Colonic mucosa (tissue), 4 donors: ENCODE data around the gene MLC1. TPM values are rescaled to one million over a fixed set of nuclear protein-coding genes. Genes with fewer than 3 reads are reported as not detected.

Source experiments
- DNase-seq: peaks from one replicate; pipeline ENCODE4 v3.0.0-alpha.2; 2020
- H3K27ac ChIP-seq: fragments of 200-600 bp; one replicate; pipeline ENCODE4 v1.8.0; 2021
- H3K27me3 ChIP-seq: fragments of 200-600 bp; one replicate; pipeline ENCODE4 v1.8.0; 2021
- H3K36me3 ChIP-seq: fragments of 200-600 bp; one replicate; pipeline ENCODE4 v1.8.0; 2021
- H3K4me1 ChIP-seq: fragments of 200-600 bp; one replicate; pipeline ENCODE4 v1.8.0; 2021; ENCODE audit warnings: mild to moderate bottlenecking
- H3K4me3 ChIP-seq: fragments of 200-600 bp; one replicate; pipeline ENCODE4 v1.8.0; 2021
- H3K9ac ChIP-seq, 2 donors: one replicate each; pipeline ENCODE4 v1.7.0; 2013; ENCODE audit warnings: control low read depth in 2 of 2, low read depth in 2 of 2, low read length in 2 of 2
- H3K9me3 ChIP-seq: fragments of 200-600 bp; one replicate; pipeline ENCODE4 v1.8.0; 2021
- intact Hi-C: fragments of 100-400 bp; cut with DNase I; formaldehyde crosslinking; loops from one replicate; pipeline ENCODE4 v1.14.1; 2022
- total RNA-seq, 2 donors: library from RNA; stranded (reverse); fragmentation: NEBNext Ultra II Directional in 1 of 2; extraction: Animal tissue kit (Norgen Biotek cat#: 25700) in 1 of 2; gene quantifications; one replicate each; pipeline ENCODE4 v1.2.1, GENCODE V29; 2021
- TF ChIP-seq, protein P1 (sequence below): fragments of 200-600 bp; IDR thresholded peaks from one replicate; pipeline ENCODE4 v1.8.0; 2022; ENCODE audit warnings: antibody characterized with exemption, mild to moderate bottlenecking
- donor health status: healthy.
- donor health status: DM: no; HTN: no; CAD: no.
- donor health status: DM: no; HTN: no; CAD: no.

The MLC1 gene
- total RNA-seq, 2 donors from 2014 or later: not detected

DNA sequence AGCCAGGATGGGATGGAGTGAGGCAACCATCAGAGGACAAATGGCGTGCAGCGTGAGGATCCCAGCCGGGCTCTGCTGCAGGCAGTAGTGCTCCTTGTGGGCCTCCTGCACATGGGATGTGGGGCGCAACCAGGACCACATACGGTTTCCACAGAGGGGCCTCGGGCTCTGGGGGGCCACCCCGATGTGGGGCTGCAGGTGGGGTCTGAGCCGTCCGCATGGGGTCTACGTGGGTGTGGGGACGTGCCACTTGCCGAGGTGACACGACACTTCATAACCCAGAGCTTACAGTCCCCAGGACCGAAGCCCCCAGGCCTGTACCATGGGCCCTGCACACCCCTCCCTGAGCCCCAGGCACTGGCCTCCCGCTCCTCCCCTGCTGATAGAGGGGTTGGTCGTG is 37.9 kb downstream of the MLC1 start:
- no peak overlapping the region for H3K27ac ChIP-seq
- H3K27me3 ChIP-seq: no peaks in the 10 kb centered on the region
- no peaks in the 10 kb centered on the region for H3K4me1 ChIP-seq
- TF ChIP-seq, protein P1, sequence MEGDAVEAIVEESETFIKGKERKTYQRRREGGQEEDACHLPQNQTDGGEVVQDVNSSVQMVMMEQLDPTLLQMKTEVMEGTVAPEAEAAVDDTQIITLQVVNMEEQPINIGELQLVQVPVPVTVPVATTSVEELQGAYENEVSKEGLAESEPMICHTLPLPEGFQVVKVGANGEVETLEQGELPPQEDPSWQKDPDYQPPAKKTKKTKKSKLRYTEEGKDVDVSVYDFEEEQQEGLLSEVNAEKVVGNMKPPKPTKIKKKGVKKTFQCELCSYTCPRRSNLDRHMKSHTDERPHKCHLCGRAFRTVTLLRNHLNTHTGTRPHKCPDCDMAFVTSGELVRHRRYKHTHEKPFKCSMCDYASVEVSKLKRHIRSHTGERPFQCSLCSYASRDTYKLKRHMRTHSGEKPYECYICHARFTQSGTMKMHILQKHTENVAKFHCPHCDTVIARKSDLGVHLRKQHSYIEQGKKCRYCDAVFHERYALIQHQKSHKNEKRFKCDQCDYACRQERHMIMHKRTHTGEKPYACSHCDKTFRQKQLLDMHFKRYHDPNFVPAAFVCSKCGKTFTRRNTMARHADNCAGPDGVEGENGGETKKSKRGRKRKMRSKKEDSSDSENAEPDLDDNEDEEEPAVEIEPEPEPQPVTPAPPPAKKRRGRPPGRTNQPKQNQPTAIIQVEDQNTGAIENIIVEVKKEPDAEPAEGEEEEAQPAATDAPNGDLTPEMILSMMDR: no peak
- DNase-seq: no peak
- intact Hi-C loops: no loop called here
- H3K9ac ChIP-seq: no peak overlapping the region
- no peak overlapping the region for H3K4me3 ChIP-seq
- no peaks in the 10 kb centered on the region for H3K9me3 ChIP-seq
- no peaks in the 10 kb centered on the region for H3K36me3 ChIP-seq

DNA sequence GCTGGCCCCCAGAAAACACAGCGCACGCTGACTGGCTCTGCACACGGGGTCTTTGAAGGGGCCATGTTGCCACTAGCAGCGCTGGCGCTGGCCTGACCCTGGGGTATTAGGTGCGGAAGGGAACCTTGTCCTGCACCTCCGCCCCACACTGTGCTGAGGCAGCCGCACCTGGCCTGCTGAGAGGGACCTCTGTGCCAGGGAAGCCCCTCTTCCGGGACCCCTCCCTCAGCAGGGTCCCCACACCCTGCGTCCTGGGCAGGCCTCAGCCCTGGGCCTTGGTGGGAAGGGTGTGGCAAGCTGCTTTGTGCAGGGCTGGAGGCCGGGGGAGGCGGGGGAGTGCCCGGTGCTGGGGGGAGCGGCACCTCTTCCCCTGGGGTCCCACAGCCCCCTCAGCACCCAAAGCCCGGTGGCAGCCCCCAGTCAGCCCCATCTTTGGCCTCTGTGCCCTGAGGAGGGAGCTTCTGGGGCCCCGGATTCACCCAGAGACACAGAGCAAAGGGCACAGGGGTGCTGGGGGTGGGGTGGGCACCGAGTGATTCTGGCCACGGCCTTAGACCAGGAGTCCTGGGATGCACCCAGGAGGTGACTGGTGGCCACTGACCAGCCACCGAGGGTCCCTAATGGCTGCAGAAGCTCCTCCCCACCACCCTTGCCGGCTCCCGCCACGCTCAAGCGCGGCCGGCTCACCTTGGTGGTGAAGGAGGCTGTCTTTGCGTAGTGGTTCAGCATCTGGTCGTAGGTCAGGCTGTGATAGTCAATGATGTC is 38.6 kb downstream of the MLC1 start:
- H3K9ac ChIP-seq: no peak overlapping the region
- intact Hi-C loops: no loop called here
- H3K36me3 ChIP-seq: no peaks in the 10 kb centered on the region
- no peak overlapping the region for H3K4me3 ChIP-seq
- no peaks in the 10 kb centered on the region for H3K9me3 ChIP-seq
- no peak for DNase-seq
- no peaks in the 10 kb centered on the region for H3K27me3 ChIP-seq
- no peaks in the 10 kb centered on the region for H3K4me1 ChIP-seq
- TF ChIP-seq, protein P1: no peak
- H3K27ac ChIP-seq: no peak overlapping the region

DNA sequence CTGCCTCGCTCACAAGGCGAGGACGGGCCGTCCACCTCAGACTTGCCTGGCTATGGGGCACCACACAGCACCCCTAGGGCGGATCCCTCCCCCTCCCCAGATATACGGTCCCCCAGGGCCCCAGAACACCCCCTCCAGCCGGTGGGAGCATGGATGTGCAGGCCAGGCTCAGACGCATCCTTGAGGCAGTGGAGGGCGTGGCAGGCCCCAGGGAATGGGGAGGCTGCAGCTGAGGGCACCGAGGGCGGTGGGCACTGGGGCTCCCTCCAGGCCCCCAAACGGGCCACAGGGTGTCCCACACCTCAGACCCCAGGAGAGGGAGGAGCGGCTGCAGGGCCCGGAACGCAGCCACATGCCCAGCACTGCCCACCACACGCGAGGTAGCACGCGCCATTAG is 39.2 kb downstream of the MLC1 start:
- Histone ChIP-seq H3K27me3 (no peaks in the 10 kb centered on the region), H3K9ac (no peak overlapping the region), H3K9me3 (no peaks in the 10 kb centered on the region), H3K27ac (no peak overlapping the region), H3K4me3 (no peak overlapping the region), H3K36me3 (no peaks in the 10 kb centered on the region), H3K4me1 (no peaks in the 10 kb centered on the region)
- no peak for DNase-seq
- TF ChIP-seq, protein P1: no peak
- intact Hi-C loops: no loop called here

DNA sequence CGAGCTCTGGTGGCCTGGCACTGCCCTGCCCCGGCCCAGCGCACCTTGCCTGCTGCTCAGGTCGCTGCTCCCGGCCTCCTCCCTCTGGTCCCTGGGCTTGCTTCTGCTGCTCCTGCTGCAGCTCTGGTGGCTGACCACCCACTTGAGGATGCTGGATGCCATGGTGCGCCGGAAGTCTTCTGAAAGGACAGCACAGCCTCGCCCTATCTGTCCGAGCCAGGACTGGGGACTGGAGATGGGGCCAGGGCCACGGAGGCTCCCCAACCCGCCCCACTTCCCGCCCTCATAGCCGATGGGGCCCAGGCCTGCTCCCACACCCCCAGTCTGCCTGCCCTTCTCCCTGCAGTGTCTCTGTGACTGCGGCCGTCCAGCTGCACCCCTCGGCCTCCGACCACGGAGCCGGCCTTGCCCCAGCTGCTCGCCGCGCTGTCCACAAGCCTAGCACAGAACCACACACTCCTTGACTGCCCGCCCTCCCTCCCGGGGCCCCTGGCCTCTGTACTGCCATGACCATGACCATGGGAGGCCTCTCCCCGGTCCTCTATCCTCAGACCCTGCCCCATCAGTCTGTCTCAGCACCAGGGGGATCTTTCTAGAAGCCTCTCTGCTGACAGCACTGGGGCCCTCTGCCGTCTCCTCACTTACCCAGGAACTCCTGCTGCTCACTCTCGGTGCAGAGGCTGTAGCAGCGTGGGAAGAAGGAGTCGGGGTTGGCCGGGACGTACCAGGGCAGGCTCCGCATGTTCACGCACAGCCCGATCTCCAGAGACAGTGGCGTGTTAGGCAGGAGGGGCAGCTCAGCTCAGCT is 39.8 kb downstream of the MLC1 start:
- TF ChIP-seq, protein P1: no peak
- H3K9ac ChIP-seq: no peak overlapping the region
- no peaks in the 10 kb centered on the region for H3K4me1 ChIP-seq
- no peak for DNase-seq
- H3K4me3 ChIP-seq: no peak overlapping the region
- intact Hi-C loops: no loop called here
- H3K27me3 ChIP-seq: no peaks in the 10 kb centered on the region
- no peak overlapping the region for H3K27ac ChIP-seq
- H3K9me3 ChIP-seq: no peaks in the 10 kb centered on the region
- no peaks in the 10 kb centered on the region for H3K36me3 ChIP-seq

DNA sequence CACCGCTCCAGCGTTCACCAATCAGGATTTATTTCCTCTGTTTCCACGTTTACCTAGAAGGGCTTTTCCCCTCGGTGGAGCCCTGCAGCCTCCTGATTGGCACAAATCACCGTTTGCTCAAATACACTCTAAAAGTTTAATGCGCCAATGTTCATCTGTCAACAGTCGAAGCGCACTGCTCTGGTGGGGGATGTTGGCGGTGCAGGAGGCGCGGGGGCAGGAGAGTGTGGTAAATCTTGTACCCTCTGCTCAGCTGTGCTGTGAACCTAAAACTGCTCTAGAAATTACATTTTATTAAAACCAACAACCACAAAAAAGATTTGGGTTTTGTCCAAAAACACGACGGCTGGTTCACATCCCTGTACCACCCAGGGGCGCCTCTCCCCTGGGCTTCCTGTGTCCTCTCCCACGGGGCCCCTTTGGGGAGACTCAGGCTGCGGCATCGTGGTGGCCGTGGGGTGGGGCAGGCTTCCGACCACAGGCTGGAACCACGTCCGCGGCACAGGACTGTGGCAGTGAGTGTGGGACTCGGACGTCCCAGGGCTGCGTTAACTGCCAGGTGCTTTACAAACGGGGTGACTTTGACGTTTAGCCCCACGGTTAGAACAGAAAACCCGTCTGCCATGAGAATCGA is 40.6 kb downstream of the MLC1 start:
- H3K9me3 ChIP-seq: no peaks in the 10 kb centered on the region
- TF ChIP-seq, protein P1: no peak
- no peaks in the 10 kb centered on the region for H3K36me3 ChIP-seq
- no peaks in the 10 kb centered on the region for H3K4me1 ChIP-seq
- DNase-seq: no peak
- H3K27me3 ChIP-seq: no peaks in the 10 kb centered on the region
- intact Hi-C loops: no loop called here
- H3K4me3 ChIP-seq: no peak overlapping the region
- H3K9ac ChIP-seq: no peak overlapping the region
- H3K27ac ChIP-seq: no peak overlapping the region
